Neural cell (in vitro differentiated cells): Measurements from ENCODE around the gene FAM187B. TPM values are rescaled to one million over a fixed set of nuclear protein-coding genes. Genes with fewer than 3 reads are reported as not detected.

Experiments
- H2AFZ ChIP-seq: fragments of 200-600, 300-800 bp; sonication (generic), shearing (Covaris generic); 2 replicates; pipeline ENCODE4 v1.6.0; 2014; ENCODE audit warnings: low read depth, mild to moderate bottlenecking, antibody characterized with exemption, low read length, moderate library complexity
- H3F3A ChIP-seq: fragments of 200-600 bp; shearing (Covaris generic); 2 replicates; pipeline ENCODE4 v1.6.1; 2016; ENCODE audit warnings: mild to moderate bottlenecking, moderate library complexity, mixed read lengths, antibody characterized with exemption, low read length; ENCODE audit not compliant: insufficient read depth, poor library complexity, severe bottlenecking
- H3K27ac ChIP-seq: fragments of 200-600, 300-800 bp; sonication (generic), shearing (Covaris generic); 2 replicates; pipeline ENCODE4 v1.5.1; 2014; ENCODE audit warnings: mild to moderate bottlenecking, low read length, moderate library complexity
- H3K27me3 ChIP-seq: fragments of 300-800, 200-600 bp; sonication (generic), shearing (Covaris generic); 2 replicates; pipeline ENCODE4 v1.6.0; 2014; ENCODE audit warnings: mild to moderate bottlenecking, low read depth, low read length, moderate library complexity; ENCODE audit not compliant: insufficient read depth
- H3K36me3 ChIP-seq: fragments of 300-800, 200-600 bp; sonication (generic), shearing (Covaris generic); 2 replicates; pipeline ENCODE4 v1.5.1; 2014; ENCODE audit warnings: mild to moderate bottlenecking, antibody characterized with exemption, low read length, moderate library complexity; ENCODE audit not compliant: insufficient read depth
- H3K4me2 ChIP-seq: fragments of 300-800, 200-600 bp; sonication (generic), shearing (Covaris generic); 2 replicates; pipeline ENCODE4 v1.6.0; 2014; ENCODE audit warnings: mild to moderate bottlenecking, low read length
- H3K4me3 ChIP-seq: fragments of 300-800, 200-600 bp; sonication (generic), shearing (Covaris generic); 2 replicates; pipeline ENCODE4 v1.5.1; 2014; ENCODE audit warnings: mild to moderate bottlenecking, low read length, moderate library complexity
- H3K79me2 ChIP-seq: fragments of 200-600 bp; shearing (Covaris generic); replicated peaks from 2 replicates; pipeline ENCODE4 v1.6.0; 2014; ENCODE audit warnings: mild to moderate bottlenecking, low read length, moderate library complexity; ENCODE audit not compliant: insufficient read depth
- H3K9ac ChIP-seq: fragments of 300-800, 200-600 bp; sonication (generic), shearing (Covaris generic); 2 replicates; pipeline ENCODE4 v1.6.1; 2016; ENCODE audit warnings: mild to moderate bottlenecking, low read length, mixed read lengths
- H3K9me2 ChIP-seq: fragments of 200-600 bp; shearing (Covaris generic); 2 replicates; pipeline ENCODE4 v1.6.1; 2016; ENCODE audit warnings: mild to moderate bottlenecking, low read length, mixed read lengths; ENCODE audit not compliant: insufficient read depth
- H3K9me3 ChIP-seq: fragments of 200-600, 300-800 bp; sonication (generic), shearing (Covaris generic); 2 replicates; pipeline ENCODE4 v1.6.1; 2016; ENCODE audit warnings: mild to moderate bottlenecking, mixed run types, low read length, moderate library complexity, mixed read lengths
- H4K20me1 ChIP-seq: fragments of 200-600 bp; shearing (Covaris generic); 2 replicates; pipeline ENCODE4 v1.6.1; 2016; ENCODE audit warnings: mild to moderate bottlenecking, mixed run types; ENCODE audit not compliant: insufficient read depth
- CTCF ChIP-seq: fragments of 450-650 bp; IDR thresholded peaks from 2 replicates; pipeline ENCODE4 v1.5.1; 2014; ENCODE audit warnings: antibody characterized with exemption, mild to moderate bottlenecking, moderate library complexity; ENCODE audit not compliant: poor library complexity, severe bottlenecking
- EP300 ChIP-seq: fragments of 450-650 bp; conservative IDR thresholded peaks from 2 replicates; pipeline ENCODE4 v1.6.1; 2014; ENCODE audit warnings: antibody characterized with exemption, mild to moderate bottlenecking, moderate library complexity; ENCODE audit not compliant: poor library complexity, severe bottlenecking
- EZH2 ChIP-seq: fragments of 200-600, 300-800 bp; shearing (Covaris generic), sonication (generic); IDR thresholded peaks from 2 replicates; pipeline ENCODE4 v1.6.1; 2014; ENCODE audit warnings: antibody characterized with exemption, low read length, borderline replicate concordance, mild to moderate bottlenecking; ENCODE audit not compliant: insufficient read depth, poor library complexity, severe bottlenecking
- MXI1 ChIP-seq: fragments of 450-650 bp; conservative IDR thresholded peaks from 2 replicates; pipeline ENCODE4 v1.6.1; 2014; ENCODE audit warnings: antibody characterized with exemption, mild to moderate bottlenecking; ENCODE audit not compliant: poor library complexity, severe bottlenecking
- POLR2AphosphoS5 ChIP-seq: IDR thresholded peaks from 2 replicates; pipeline ENCODE4 v1.6.1; 2012
- RAD21 ChIP-seq: fragments of 450-650 bp; conservative IDR thresholded peaks from 2 replicates; pipeline ENCODE4 v1.6.1; 2014; ENCODE audit warnings: antibody characterized with exemption, mild to moderate bottlenecking, moderate library complexity
- SMC3 ChIP-seq: fragments of 450-650 bp; conservative IDR thresholded peaks from 2 replicates; pipeline ENCODE4 v1.6.1; 2014; ENCODE audit warnings: antibody characterized with exemption, mild to moderate bottlenecking, moderate library complexity; ENCODE audit not compliant: poor library complexity
- TAF1 ChIP-seq: IDR thresholded peaks from 2 replicates; pipeline ENCODE4 v1.6.1; 2012; ENCODE audit warnings: low read depth
- polyA plus RNA-seq: library from polyadenylated mRNA; depleted of rRNA; stranded (reverse); fragments of >200 nt; gene quantifications from 2 replicates; pipeline ENCODE4 v1.2.3, GENCODE V29; 2014
- TF ChIP-seq, protein P1 (sequence below): IDR thresholded peaks from 2 replicates; pipeline ENCODE4 v1.6.1; 2012; ENCODE audit warnings: borderline replicate concordance

Gene FAM187B
- polyA plus RNA-seq, 1 donor from 2014 or later, result not detected

DNA sequence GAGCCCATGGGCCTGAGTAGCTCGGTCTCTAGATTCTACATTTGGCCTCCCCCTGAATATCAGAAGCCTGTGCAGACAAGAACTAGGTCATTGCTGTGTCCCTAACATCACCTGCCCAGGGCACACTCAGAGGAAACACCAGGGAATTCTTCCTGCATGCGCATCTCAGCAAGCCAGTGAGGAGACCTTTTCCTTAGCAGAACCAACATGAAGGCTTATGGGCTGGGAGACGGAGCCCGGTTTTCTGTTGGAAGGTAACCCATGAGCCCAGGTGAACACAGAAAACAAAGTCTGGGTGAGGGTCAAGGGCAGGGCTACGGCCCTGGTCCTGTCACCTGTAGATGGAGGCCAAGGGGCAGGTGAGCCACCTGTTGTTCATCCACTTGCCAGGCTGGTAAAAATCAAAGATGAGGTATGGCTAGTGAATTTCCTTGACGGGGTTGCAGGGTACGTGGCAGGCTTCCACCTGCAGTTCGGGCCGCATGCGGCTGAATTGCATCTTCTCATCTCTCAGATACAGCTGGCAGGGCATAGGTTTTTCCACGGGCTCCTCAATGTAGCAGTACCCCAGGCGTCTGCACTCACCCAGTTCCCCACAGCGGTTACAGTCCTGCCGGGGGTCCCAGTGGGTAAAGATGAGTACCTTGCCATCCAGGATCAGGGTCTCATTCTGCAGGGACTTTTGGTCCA lies 3.6 kb upstream of the FAM187B start:
- H3F3A ChIP-seq, result no peaks in the 10 kb centered on the region
- no peak overlapping the region for H3K4me3 ChIP-seq
- no peaks in the 10 kb centered on the region for H3K9me3 ChIP-seq
- H3K9ac ChIP-seq, result no peak overlapping the region
- no peaks in the 10 kb centered on the region for H3K9me2 ChIP-seq
- no peaks in the 10 kb centered on the region for H3K27me3 ChIP-seq
- H2AFZ ChIP-seq, result no peak overlapping the region
- TF ChIP-seq RAD21, result no peak
- H3K36me3 ChIP-seq, result no peaks in the 10 kb centered on the region
- H3K79me2 ChIP-seq, result no peaks in the 10 kb centered on the region
- no peaks in the 10 kb centered on the region for H4K20me1 ChIP-seq
- no peak overlapping the region for H3K27ac ChIP-seq
- no peak overlapping the region for H3K4me2 ChIP-seq

- Histone ChIP-seq H3K4me3 (no peak overlapping the region), H3K36me3 (no peaks in the 10 kb centered on the region), H4K20me1 (no peaks in the 10 kb centered on the region), H3K9me2 (no peaks in the 10 kb centered on the region), H3K79me2 (no peaks in the 10 kb centered on the region), H2AFZ (no peak overlapping the region), H3K9me3 (no peaks in the 10 kb centered on the region), H3K27ac (no peak overlapping the region), H3K9ac (no peak overlapping the region), H3F3A (no peaks in the 10 kb centered on the region), H3K4me2 (no peak overlapping the region), H3K27me3 (no peaks in the 10 kb centered on the region)
- TF ChIP-seq SMC3, result no peak
- TF ChIP-seq MXI1, result no peak
- TF ChIP-seq, protein P1, sequence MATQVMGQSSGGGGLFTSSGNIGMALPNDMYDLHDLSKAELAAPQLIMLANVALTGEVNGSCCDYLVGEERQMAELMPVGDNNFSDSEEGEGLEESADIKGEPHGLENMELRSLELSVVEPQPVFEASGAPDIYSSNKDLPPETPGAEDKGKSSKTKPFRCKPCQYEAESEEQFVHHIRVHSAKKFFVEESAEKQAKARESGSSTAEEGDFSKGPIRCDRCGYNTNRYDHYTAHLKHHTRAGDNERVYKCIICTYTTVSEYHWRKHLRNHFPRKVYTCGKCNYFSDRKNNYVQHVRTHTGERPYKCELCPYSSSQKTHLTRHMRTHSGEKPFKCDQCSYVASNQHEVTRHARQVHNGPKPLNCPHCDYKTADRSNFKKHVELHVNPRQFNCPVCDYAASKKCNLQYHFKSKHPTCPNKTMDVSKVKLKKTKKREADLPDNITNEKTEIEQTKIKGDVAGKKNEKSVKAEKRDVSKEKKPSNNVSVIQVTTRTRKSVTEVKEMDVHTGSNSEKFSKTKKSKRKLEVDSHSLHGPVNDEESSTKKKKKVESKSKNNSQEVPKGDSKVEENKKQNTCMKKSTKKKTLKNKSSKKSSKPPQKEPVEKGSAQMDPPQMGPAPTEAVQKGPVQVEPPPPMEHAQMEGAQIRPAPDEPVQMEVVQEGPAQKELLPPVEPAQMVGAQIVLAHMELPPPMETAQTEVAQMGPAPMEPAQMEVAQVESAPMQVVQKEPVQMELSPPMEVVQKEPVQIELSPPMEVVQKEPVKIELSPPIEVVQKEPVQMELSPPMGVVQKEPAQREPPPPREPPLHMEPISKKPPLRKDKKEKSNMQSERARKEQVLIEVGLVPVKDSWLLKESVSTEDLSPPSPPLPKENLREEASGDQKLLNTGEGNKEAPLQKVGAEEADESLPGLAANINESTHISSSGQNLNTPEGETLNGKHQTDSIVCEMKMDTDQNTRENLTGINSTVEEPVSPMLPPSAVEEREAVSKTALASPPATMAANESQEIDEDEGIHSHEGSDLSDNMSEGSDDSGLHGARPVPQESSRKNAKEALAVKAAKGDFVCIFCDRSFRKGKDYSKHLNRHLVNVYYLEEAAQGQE, result no peak
- no peak for TF ChIP-seq POLR2AphosphoS5
- no peak for TF ChIP-seq RAD21
- no peak for TF ChIP-seq TAF1
- no peak for TF ChIP-seq EZH2
- TF ChIP-seq EP300, result no peak
- TF ChIP-seq CTCF, result no peak
Measured at GRCh38 chr19:35229601-35230000, 1.1 kb upstream of the FAM187B start.

- H3K4me2 ChIP-seq, result no peak overlapping the region
- H4K20me1 ChIP-seq, result no peaks in the 10 kb centered on the region
- no peaks in the 10 kb centered on the region for H3K27me3 ChIP-seq
- no peaks in the 10 kb centered on the region for H3K79me2 ChIP-seq
- H3K9me3 ChIP-seq, result no peaks in the 10 kb centered on the region
- H3K4me3 ChIP-seq, result no peak overlapping the region
- TF ChIP-seq SMC3 (no peak), MXI1 (no peak), EZH2 (no peak), POLR2AphosphoS5 (no peak), TAF1 (no peak), CTCF (no peak), EP300 (no peak), RAD21 (no peak)
- TF ChIP-seq, protein P1, result no peak
- no peaks in the 10 kb centered on the region for H3K9me2 ChIP-seq
- no peak overlapping the region for H2AFZ ChIP-seq
- H3K27ac ChIP-seq, result no peak overlapping the region
- no peak overlapping the region for H3K9ac ChIP-seq
- H3F3A ChIP-seq, result no peaks in the 10 kb centered on the region
- H3K36me3 ChIP-seq, result no peaks in the 10 kb centered on the region
Measured at GRCh38 chr19:35226748-35227147, 1.8 kb downstream of the FAM187B start.
